Memory B cell (primary cell): ENCODE data around the gene PPDPF.

Experiments
- ATAC-seq: fragments of 150-1000 bp; cut with Tn5 transposase; 2 replicates; pipeline ENCODE4 v1.10.0; 2021; ENCODE audit warnings: low read depth, mild to moderate bottlenecking, moderate library complexity
- DNase-seq, 2 donors: peaks; one replicate each; pipeline ENCODE4 v3.0.0; 2022; ENCODE audit warnings: low spot score in 2 of 2
- H3K27ac Mint-ChIP-seq: one replicate; pipeline ENCODE4 v1.8.0; 2022; ENCODE audit warnings: mild to moderate bottlenecking, moderate library complexity, mixed read lengths
- H3K27me3 Mint-ChIP-seq: one replicate; pipeline ENCODE4 v1.8.0; 2022; ENCODE audit warnings: mixed read lengths
- H3K36me3 Mint-ChIP-seq: one replicate; pipeline ENCODE4 v1.8.0; 2022; ENCODE audit warnings: mild to moderate bottlenecking, mixed read lengths
- H3K4me1 Mint-ChIP-seq: one replicate; pipeline ENCODE4 v1.8.0; 2022; ENCODE audit warnings: mixed read lengths
- H3K4me3 Mint-ChIP-seq: one replicate; pipeline ENCODE4 v1.8.0; 2022; ENCODE audit warnings: mild to moderate bottlenecking, moderate library complexity, mixed read lengths
- H3K9me3 Mint-ChIP-seq: one replicate; pipeline ENCODE4 v1.8.0; 2022; ENCODE audit warnings: mixed read lengths

PPDPF gene

GRCh38 chr20:63517376-63518309 is 2.9 kb upstream of the PPDPF start:
- no peak for DNase-seq
- H3K27me3 Mint-ChIP-seq = peaks cover 1% of the 10 kb centered on the region
- H3K9me3 Mint-ChIP-seq = peaks cover 4% of the 10 kb centered on the region
- H3K4me1 Mint-ChIP-seq = peaks cover 5% of the 10 kb centered on the region
- H3K4me3 Mint-ChIP-seq = no peak overlapping the region
- H3K27ac Mint-ChIP-seq = no peak overlapping the region
- no peak for ATAC-seq
- peaks cover 5% of the 10 kb centered on the region for H3K36me3 Mint-ChIP-seq

- peaks cover 4% of the 10 kb centered on the region for H3K9me3 Mint-ChIP-seq
- peak in 1 of 2 donors; percentile 18 for DNase-seq
- peaks cover 6% of the 10 kb centered on the region for H3K4me1 Mint-ChIP-seq
- ATAC-seq = no peak
- no peak overlapping the region for H3K27ac Mint-ChIP-seq
- H3K36me3 Mint-ChIP-seq = peaks cover 9% of the 10 kb centered on the region
- no peak overlapping the region for H3K4me3 Mint-ChIP-seq
- H3K27me3 Mint-ChIP-seq = peaks cover 1% of the 10 kb centered on the region
Observed at GRCh38 chr20:63518351-63518861, 2.2 kb upstream of the PPDPF start.

GRCh38 chr20:63518946-63519667 is 1.5 kb upstream of the PPDPF start:
- DNase-seq = no peak
- peaks cover 13% of the 10 kb centered on the region for H3K36me3 Mint-ChIP-seq
- no peak overlapping the region for H3K27ac Mint-ChIP-seq
- peak overlapping the region; percentile 78 for H3K4me3 Mint-ChIP-seq
- H3K27me3 Mint-ChIP-seq = peaks cover 1% of the 10 kb centered on the region
- H3K9me3 Mint-ChIP-seq = peaks cover 7% of the 10 kb centered on the region
- peaks cover 10% of the 10 kb centered on the region for H3K4me1 Mint-ChIP-seq
- ATAC-seq = no peak

GRCh38 chr20:63519668-63520503 is 679 bp upstream of the PPDPF start:
- Mint-ChIP-seq H3K4me1 (peaks cover 10% of the 10 kb centered on the region), H3K27me3 (peaks cover 1% of the 10 kb centered on the region), H3K27ac (peak overlapping the region; percentile 73), H3K9me3 (peaks cover 6% of the 10 kb centered on the region), H3K36me3 (peaks cover 13% of the 10 kb centered on the region), H3K4me3 (peak overlapping the region; percentile 80)
- peak; percentile 21 for ATAC-seq
- DNase-seq = peak in 1 of 2 donors; percentile 44

GRCh38 chr20:63520934-63521601 is 503 bp downstream of the PPDPF start:
- Mint-ChIP-seq H3K27me3 (peaks cover 1% of the 10 kb centered on the region), H3K27ac (peak overlapping the region; percentile 73), H3K36me3 (peaks cover 13% of the 10 kb centered on the region), H3K4me1 (peaks cover 12% of the 10 kb centered on the region), H3K4me3 (peak overlapping the region; percentile 81), H3K9me3 (peaks cover 4% of the 10 kb centered on the region)
- DNase-seq (peak; percentile 63 to 73), ATAC-seq (peak; percentile 70)

- Mint-ChIP-seq H3K36me3 (peaks cover 13% of the 10 kb centered on the region), H3K4me3 (peak overlapping the region; percentile 81), H3K4me1 (peaks cover 12% of the 10 kb centered on the region), H3K27ac (peak overlapping the region; percentile 73), H3K27me3 (peaks cover 1% of the 10 kb centered on the region), H3K9me3 (peaks cover 4% of the 10 kb centered on the region)
- no peak for DNase-seq
- no peak for ATAC-seq
Observed at GRCh38 chr20:63521602-63522001, 1.0 kb downstream of the PPDPF start.

- H3K36me3 Mint-ChIP-seq = peaks cover 13% of the 10 kb centered on the region
- ATAC-seq (no peak), DNase-seq (no peak)
- no peak overlapping the region for H3K27ac Mint-ChIP-seq
- H3K27me3 Mint-ChIP-seq = peaks cover 1% of the 10 kb centered on the region
- peaks cover 4% of the 10 kb centered on the region for H3K9me3 Mint-ChIP-seq
- H3K4me1 Mint-ChIP-seq = peaks cover 15% of the 10 kb centered on the region
- H3K4me3 Mint-ChIP-seq = peak overlapping the region; percentile 60
Observed at GRCh38 chr20:63522091-63522868, 1.7 kb downstream of the PPDPF start.

- Mint-ChIP-seq H3K27me3 (peaks cover 1% of the 10 kb centered on the region), H3K36me3 (peaks cover 13% of the 10 kb centered on the region), H3K9me3 (peaks cover 4% of the 10 kb centered on the region), H3K4me3 (peak overlapping the region; percentile 2), H3K27ac (peak overlapping the region; percentile 62), H3K4me1 (peaks cover 15% of the 10 kb centered on the region)
- ATAC-seq (no peak), DNase-seq (no peak)
Observed at GRCh38 chr20:63522981-63523611, 2.5 kb downstream of the PPDPF start.

GRCh38 chr20:63525185-63525584 is 4.6 kb downstream of the PPDPF start:
- H3K4me1 Mint-ChIP-seq = peaks cover 18% of the 10 kb centered on the region
- H3K27me3 Mint-ChIP-seq = peaks cover 6% of the 10 kb centered on the region
- DNase-seq (no peak), ATAC-seq (no peak)
- no peak overlapping the region for H3K4me3 Mint-ChIP-seq
- no peak overlapping the region for H3K27ac Mint-ChIP-seq
- H3K9me3 Mint-ChIP-seq = peaks cover 4% of the 10 kb centered on the region
- peaks cover 13% of the 10 kb centered on the region for H3K36me3 Mint-ChIP-seq

GRCh38 chr20:63525971-63526370 is 5.4 kb downstream of the PPDPF start:
- Mint-ChIP-seq H3K4me3 (no peak overlapping the region), H3K27me3 (peaks cover 6% of the 10 kb centered on the region), H3K9me3 (peaks cover 4% of the 10 kb centered on the region), H3K27ac (no peak overlapping the region), H3K4me1 (peaks cover 18% of the 10 kb centered on the region), H3K36me3 (peaks cover 13% of the 10 kb centered on the region)
- DNase-seq (no peak), ATAC-seq (peak; percentile 44)

GRCh38 chr20:63527184-63527583 is 6.6 kb downstream of the PPDPF start:
- peaks cover 6% of the 10 kb centered on the region for H3K9me3 Mint-ChIP-seq
- no peak overlapping the region for H3K4me3 Mint-ChIP-seq
- ATAC-seq = no peak
- DNase-seq = no peak
- H3K27ac Mint-ChIP-seq = no peak overlapping the region
- H3K4me1 Mint-ChIP-seq = peaks cover 21% of the 10 kb centered on the region
- peaks cover 14% of the 10 kb centered on the region for H3K36me3 Mint-ChIP-seq
- peaks cover 9% of the 10 kb centered on the region for H3K27me3 Mint-ChIP-seq

GRCh38 chr20:63529180-63529860 is 8.8 kb downstream of the PPDPF start:
- no peak overlapping the region for H3K27ac Mint-ChIP-seq
- H3K4me3 Mint-ChIP-seq = no peak overlapping the region
- ATAC-seq = no peak
- peaks cover 2% of the 10 kb centered on the region for H3K36me3 Mint-ChIP-seq
- H3K4me1 Mint-ChIP-seq = peaks cover 16% of the 10 kb centered on the region
- peaks cover 10% of the 10 kb centered on the region for H3K27me3 Mint-ChIP-seq
- no peak for DNase-seq
- H3K9me3 Mint-ChIP-seq = peaks cover 3% of the 10 kb centered on the region
